ENCODE measurements around the gene LIFR.

LIFR gene

GRCh38 chr5:38548064-38548759 is 8.2 kb downstream of the LIFR start:
- no peak for DNase-seq (ENCODE audit: low read depth in 2 of 2)

DNA sequence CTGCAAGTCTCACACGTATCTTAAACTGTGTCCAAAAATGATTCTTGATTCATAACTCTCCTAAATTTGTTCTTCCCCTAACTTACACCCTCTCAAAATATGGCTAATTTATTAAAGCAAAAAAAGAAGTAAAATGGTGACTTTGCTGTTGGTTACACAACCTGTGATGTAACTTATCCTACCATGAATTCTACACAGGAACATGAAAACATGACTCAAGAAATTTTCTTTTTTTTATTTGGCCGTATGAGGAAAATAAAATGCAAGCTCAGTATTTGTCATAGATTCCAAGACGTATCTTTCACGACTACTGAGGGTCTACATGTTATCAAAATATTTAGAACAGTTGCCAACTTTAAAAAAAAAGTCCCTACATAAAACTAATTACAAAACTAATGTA is 9.2 kb downstream of the LIFR start:
- no peak for DNase-seq (ENCODE audit: low read depth in 2 of 2)

DNA sequence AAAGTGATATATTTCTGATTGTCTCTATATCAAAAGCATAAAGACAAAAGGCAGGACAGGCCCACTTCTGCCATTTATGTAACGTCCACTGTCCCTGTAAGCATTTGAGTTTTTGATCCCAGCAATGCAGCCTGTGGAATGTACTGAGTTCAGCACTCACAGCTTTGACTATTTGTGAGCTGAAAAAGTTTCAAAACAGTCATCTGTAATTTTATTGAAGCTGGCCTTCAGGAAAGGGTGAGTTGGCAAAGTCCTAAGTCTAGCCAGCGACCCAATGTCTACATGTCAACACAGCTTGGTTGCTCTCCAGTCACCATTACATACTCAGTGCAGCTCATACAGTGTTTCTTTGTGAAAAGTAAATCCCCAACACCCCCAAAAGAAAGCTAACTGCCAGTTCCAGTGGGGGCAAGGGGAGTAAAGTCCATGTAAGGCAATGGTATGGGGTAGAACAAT is 9.7 kb downstream of the LIFR start:
- DNase-seq (ENCODE audit: low read depth in 2 of 2), result no peak

- no peak for DNase-seq (ENCODE audit: low read depth in 2 of 2)
Measured at GRCh38 chr5:38543886-38544285, 12.6 kb downstream of the LIFR start.

GRCh38 chr5:38543074-38543473 is 13.4 kb downstream of the LIFR start:
- DNase-seq (ENCODE audit: low read depth in 2 of 2), result no peak

DNA sequence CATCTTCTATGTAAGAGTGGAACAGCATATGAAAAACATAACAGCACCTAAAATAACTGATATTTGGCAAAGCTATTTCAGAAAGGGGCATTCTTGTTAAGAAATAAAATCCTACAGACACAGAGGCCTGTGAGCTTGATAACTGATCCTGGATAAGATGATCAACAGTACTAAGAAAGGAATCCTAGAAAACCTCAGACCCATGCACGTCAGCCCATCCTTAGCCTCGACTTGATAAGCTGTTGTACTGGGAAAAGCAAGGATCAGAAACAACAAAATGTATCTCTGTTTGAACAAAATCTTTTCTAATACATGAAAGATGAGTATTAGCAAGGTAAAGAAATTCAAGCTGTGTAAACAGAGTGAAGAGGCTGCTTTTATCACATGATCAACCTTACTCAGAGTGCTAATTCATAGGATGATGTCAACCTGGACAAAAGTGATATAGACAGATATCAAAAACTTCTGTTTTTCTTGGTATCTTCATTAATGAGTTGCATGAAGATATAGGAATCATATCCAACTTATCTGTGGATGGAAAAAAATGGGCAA is 15.2 kb downstream of the LIFR start:
- DNase-seq (ENCODE audit: low read depth in 2 of 2), result no peak

- DNase-seq (ENCODE audit: low read depth in 2 of 2), result no peak
Measured at GRCh38 chr5:38540314-38540713, 16.1 kb downstream of the LIFR start.

DNA sequence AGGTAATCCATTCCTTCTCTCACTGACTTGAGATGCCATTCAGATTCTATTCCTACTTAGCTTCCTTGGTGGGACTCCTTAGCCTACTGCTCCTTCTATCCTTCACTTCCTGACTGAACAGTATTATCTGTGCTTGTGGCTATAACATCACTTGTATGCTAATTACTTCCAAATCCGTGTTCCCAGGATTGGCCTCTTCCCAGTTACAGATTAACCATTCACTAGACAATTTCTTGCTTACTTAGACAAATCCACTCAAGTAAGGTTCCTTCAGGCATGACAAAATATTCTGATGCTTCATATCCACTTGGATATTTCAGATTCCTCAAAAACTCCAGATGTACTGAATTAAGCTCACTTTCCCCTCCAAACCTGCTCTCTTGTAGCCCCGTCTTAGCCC is 18.3 kb downstream of the LIFR start:
- no peak for DNase-seq (ENCODE audit: low read depth in 2 of 2)

DNA sequence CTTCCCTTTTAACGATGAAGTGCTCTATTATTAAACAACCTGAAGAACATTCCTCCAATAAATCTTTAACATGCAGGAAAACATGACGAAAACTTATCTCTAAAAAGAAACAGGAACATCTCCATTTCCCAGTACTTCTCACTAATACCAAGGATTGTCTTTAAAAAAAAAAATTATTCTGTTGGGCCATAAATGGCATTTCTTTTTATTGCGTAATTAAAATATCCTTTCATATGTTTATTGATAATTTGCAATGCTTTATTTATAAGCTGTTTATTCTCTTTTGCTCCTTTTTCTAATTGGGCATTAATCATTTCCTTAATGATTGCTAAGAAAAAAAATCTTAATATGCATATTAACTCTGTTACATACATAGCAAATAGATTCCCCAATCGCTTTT is 18.9 kb downstream of the LIFR start:
- DNase-seq (ENCODE audit: low read depth in 2 of 2), result no peak

- DNase-seq (ENCODE audit: low read depth in 2 of 2), result no peak
Measured at GRCh38 chr5:38536968-38537367, 19.5 kb downstream of the LIFR start.

DNA sequence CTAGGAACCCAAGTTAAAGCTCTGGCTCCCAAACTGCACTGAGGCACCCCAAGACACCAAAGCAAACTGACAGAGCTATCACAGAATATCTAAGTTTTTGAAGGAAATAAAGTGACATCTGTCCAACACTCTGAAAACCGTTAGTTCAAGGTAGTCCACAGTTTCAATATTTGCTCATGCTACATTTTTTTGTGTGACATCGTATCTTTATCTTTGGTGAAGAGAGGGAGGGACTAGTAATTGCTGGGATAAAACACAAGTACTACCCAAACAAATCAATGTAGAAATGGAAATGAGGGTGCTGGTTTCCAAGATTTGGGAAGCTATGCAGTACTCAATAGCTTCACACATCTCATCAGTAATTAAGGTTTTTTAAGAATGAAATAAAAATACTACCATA is 20.6 kb downstream of the LIFR start:
- no peak for DNase-seq (ENCODE audit: low read depth in 2 of 2)

DNA sequence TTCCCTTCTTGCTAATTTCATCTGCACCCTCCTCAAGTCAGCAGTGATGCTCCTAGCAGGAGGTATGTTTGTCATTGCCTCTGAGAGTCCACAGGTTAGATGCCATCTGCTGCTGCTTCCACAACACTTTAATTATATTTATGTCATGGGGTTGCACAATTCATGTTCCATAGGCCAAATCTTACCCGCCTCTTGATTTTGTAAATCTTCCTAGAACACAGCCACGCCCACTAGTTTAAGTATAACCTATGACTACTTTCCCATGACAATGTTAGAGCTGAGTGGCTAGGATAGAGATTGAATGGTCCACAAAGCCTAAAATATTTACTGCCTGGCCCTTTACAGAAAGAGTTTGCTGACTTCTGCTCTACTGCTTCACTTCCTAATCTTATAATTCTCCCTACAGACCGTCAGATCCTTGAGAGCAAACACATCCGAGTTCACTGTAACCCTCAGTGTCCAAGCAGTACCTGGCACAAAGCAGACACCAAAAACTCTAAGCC is 21.1 kb downstream of the LIFR start:
- DNase-seq (ENCODE audit: low read depth in 2 of 2), result no peak

GRCh38 chr5:38534156-38534453 is 22.3 kb downstream of the LIFR start:
- no peak for DNase-seq (ENCODE audit: low read depth in 2 of 2)

- no peak for DNase-seq (ENCODE audit: low read depth in 2 of 2)
Measured at GRCh38 chr5:38533286-38534155, 22.9 kb downstream of the LIFR start.

DNA sequence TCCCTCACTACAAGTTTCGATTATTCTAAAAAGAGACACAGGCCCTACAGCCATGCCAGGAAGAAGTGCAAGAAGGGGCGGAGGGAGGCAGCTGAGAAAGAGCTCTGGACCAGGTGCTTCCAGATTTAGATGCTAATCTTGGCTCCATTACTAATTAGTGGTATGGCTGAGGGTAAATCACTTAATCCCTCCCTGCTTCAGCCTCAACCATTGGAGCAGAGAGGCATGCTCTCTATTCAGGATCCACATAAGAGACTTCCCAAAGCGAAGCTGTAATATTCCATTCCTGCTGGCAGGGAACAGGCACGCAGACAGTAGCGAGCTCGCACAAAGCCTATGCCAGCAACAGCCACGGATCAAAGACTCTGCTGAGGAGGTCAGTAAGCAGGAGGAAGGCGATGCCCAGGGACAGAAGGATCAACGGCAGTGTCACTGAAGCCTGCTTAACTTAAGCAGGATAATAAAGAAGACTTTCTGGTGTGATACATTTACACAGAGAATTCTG is 24.2 kb downstream of the LIFR start:
- DNase-seq (ENCODE audit: low read depth in 2 of 2), result no peak

DNA sequence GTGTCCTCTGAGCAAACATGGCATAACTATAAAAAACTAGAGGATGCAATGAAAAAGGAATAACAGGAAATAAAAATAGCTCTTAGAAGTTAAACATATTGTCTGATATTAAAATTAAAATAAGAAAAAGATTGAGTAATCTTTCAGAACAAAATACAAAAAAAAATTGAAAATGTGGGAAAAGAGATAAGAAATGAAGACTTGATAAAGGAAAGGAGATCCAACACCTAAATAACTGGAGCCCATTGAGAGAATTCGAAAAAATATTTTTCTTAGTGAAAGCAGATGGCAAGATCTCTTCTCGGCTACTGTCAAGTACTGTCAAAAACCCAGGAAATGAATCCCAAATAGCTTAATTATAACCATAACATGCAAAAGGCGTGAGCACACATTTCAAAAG is 24.9 kb downstream of the LIFR start:
- no peak for DNase-seq (ENCODE audit: low read depth in 2 of 2)

- no peak for DNase-seq (ENCODE audit: low read depth in 2 of 2)
Measured at GRCh38 chr5:38529955-38530646, 26.3 kb downstream of the LIFR start.

- no peak for DNase-seq (ENCODE audit: low read depth in 2 of 2)
Measured at GRCh38 chr5:38528162-38528703, 28.2 kb downstream of the LIFR start.

- DNase-seq (ENCODE audit: low read depth in 2 of 2), result no peak
Measured at GRCh38 chr5:38527475-38527874, 29.0 kb downstream of the LIFR start.

DNA sequence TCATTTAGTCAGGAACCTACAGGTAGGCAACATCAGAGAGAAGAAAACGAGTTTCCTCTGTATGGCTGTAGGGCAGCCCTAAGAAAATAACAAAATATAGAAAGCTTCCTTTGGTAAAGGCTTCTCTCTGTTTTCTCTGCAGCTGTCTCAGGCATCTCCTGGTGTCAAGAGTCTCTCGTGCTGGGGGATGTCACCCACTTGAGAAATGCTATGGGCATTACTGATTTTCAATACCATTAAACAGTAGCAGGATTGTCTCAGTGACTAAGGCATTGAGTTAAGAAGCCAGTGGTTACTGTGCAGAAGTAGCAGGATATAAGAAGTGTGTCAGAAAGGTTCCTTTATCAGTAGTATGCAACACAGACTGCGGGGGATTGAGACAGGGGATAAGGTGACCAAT is 32.4 kb downstream of the LIFR start:
- no peak for DNase-seq (ENCODE audit: low read depth in 2 of 2)

GRCh38 chr5:38519476-38519875 is 37.0 kb downstream of the LIFR start:
- DNase-seq (ENCODE audit: low read depth in 2 of 2), result no peak

DNA sequence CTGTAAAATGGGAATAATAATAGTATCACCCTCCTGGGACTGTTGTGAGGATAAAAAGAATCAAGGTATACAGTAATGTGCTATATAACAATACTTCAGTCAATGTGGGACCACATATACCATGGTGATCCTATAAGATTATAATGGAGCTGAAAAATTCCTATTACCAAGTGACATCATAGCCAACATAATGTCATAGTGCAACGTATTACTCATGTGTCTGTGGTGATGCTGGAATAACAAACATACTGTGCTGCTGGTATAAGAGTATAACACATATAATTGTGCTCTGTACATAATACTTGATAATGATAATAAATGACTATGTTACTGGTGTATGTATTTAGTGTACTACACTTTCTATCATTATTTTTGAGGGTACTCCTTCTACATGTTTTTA is 38.1 kb downstream of the LIFR start:
- no peak for DNase-seq (ENCODE audit: low read depth in 2 of 2)

Data from fibroblast of skin of left quadriceps (primary cell).